D721Med (cell line): Measurements from ENCODE around the gene SSTR3.
"Not testable (repeated sequence)": the region's sequence is repeated elsewhere in the genome, so short reads cannot be mapped to it uniquely, and the experiment has no call there.

Source experiments
- DNase-seq: peaks from one replicate; pipeline ENCODE4 v3.0.0; 2011; ENCODE audit warnings: low spot score; ENCODE audit not compliant: insufficient read length
- FAIRE-seq: peaks from 2 replicates; lab custom pipeline; 2011; peaks lifted over from hg19 to GRCh38; lab: Jason Lieb, UNC
- TF ChIP-seq, protein P1 (sequence below): IDR thresholded peaks from 2 replicates; pipeline ENCODE4 v1.5.1; 2012; ENCODE audit warnings: mild to moderate bottlenecking, control low read depth; ENCODE audit not compliant: insufficient read depth; ENCODE audit errors: missing control alignments

The SSTR3 gene

DNA sequence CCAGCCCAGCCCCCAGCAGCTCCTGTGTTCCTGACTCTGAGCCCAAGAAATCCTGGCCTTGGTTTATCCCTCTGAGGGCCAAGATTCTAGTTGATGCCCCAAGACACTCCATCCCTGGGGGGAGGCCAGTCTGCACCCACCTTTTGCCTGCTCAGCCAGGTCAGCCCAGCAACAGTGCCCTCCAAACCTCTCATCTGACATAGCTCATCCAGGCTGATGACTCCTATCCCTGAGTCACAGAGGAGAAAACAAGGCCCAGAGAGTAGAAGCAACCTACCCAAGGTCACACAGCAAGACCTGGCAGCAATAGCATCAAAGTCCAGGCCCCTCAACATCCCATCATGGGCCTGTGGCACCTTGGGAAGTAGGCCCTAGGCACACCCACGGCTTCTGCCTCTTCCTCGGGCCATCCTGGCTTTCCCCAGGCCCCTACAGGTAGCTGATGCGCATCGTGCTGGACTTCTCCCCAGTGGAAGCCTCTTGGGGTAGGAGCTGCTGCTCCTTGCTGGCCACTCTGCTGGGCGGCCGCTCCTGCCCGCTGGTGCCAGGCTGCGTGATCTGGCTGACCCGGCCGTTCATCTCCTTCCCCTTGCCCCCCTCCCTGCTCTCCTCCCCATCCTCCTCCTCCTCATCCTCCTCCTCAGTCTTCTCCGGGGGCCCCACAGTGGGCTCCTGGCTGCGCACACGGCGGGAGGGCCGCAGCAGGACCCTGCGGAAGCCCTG is 6.0 kb downstream of the SSTR3 start:
- DNase-seq (no peak), FAIRE-seq (no peak)
- TF ChIP-seq, protein P1, sequence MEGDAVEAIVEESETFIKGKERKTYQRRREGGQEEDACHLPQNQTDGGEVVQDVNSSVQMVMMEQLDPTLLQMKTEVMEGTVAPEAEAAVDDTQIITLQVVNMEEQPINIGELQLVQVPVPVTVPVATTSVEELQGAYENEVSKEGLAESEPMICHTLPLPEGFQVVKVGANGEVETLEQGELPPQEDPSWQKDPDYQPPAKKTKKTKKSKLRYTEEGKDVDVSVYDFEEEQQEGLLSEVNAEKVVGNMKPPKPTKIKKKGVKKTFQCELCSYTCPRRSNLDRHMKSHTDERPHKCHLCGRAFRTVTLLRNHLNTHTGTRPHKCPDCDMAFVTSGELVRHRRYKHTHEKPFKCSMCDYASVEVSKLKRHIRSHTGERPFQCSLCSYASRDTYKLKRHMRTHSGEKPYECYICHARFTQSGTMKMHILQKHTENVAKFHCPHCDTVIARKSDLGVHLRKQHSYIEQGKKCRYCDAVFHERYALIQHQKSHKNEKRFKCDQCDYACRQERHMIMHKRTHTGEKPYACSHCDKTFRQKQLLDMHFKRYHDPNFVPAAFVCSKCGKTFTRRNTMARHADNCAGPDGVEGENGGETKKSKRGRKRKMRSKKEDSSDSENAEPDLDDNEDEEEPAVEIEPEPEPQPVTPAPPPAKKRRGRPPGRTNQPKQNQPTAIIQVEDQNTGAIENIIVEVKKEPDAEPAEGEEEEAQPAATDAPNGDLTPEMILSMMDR: no peak

DNA sequence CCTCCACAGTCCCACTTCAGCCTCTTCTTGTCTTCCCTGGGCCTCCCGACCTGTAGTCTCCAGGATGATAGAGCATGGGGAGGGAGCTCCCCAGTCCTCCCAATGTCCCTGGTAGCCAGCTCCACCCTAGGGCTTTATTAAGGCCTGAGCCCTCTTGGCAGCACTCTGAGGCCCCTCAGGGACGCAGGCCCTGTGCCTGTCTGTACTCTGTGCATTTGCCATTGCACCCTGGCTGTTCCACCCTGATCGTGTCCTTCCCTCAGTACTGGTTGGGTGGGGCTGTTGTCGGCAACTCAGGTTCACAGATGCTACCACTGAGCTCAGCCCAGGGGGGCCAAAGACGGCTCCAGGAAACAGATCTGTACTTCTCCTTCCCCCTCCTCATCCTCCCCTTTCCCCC is 7.2 kb downstream of the SSTR3 start:
- TF ChIP-seq, protein P1: no peak
- FAIRE-seq (no peak), DNase-seq (no peak)

DNA sequence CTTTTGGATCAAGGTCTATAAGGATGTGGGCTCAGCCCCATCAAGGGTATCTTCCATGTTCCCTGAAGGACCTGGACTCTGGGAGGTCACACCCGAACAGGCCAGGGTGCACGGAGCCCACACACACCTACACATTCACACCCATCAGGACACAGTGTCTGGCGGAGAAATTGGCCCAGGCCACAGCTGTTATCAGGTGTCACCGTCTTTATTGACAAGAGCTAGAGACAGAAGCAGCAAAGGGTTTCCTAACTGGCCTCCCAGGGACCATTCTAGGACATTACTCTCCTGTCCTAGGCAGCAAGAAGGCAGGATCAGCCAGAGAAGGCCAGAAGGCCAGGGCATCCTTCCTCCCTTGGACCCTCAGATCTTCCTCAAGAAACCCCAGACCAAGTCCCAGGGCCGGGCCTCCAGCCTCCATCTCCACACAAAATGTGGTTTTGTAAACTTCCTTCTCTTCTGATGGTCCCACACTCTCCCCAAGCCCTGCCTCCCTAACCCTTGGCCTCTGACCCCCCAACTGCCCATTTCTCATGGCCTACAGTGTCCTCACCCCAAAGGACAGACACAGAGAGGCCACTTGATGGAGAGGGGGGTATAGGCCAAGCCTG is 8.1 kb downstream of the SSTR3 start:
- DNase-seq (no peak), FAIRE-seq (no peak)
- TF ChIP-seq, protein P1: no peak

DNA sequence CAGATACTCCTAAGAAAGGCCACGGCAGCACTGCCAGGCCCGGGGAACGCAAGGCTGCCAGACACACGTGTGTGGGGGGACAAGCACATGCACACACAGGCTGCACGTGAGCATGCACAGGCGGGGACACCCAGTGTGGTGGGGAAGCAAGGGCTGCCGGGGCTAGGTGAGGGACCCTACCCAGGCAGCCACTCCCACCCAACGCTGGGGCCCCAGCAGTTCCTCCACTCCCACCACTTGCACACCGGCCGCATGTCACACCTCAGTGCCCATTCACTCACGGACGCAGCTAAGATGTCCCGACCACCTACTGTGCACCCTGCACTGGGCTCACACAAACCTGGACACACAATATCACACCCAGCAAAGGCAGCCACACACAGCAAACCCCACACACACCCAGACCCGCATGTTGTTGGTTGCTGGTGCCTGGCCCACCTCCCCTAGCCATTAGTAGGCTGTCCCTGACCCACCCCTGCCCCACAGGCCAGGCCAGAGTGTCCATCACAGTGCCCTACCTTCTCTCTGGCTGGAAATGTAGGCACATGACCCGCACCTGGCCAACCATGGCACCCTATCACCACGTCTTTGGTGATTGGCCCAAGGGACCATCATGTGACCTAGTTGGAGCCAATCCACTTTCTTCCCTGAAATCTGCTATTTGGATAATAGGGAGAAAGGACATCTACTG is 8.8 kb downstream of the SSTR3 start:
- DNase-seq (no peak), FAIRE-seq (no peak)
- TF ChIP-seq, protein P1: no peak

DNA sequence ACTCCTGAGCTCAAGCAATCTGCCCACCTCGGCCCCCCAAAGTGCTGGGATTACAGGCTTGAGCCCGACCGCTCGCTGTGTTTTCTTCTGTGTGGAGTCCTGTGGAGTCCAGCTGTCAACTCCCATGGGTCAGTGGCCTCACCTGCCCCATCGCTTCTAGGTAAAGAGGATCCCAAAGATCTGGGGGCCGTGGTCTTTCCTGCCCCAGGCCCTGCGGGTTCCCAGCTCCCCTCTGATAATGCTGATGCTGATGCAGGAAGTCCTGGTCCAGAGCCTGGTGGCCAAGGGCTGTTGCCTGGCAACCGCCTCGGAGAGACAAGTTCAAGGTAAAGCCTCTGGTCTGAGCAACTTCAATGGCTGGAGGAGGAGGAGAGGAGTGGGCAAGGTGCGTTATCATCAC is 9.6 kb downstream of the SSTR3 start:
- no peak for FAIRE-seq
- TF ChIP-seq, protein P1: no peak
- no peak for DNase-seq

DNA sequence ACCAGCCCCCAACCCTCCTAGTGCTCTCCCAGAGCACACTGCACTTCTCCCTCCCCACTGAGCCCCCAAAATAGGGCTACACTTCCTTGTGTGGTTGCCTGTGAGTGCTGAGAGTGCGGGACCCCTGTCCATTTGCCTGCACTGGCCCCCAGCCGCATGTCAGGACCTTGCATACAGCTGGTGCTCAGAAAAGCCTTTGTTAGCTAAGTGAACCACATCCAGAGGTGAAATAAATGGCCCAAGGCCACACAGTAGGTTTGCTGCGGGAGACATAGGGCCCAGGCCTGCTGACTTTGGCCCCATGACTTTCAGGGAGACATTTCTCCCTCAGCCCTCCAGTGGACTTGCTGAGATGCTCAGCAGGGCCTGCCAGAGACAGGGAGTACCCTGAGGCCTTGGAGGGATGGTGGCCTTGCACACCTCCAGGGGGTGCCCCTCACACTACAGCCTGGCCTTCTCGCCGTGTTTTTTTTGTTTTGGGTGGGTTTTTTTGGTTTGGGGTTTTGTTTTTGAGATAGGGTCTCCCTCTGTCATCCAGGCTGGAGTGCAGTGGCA is 10.2 kb downstream of the SSTR3 start:
- TF ChIP-seq, protein P1: no peak
- DNase-seq (no peak), FAIRE-seq (no peak)

DNA sequence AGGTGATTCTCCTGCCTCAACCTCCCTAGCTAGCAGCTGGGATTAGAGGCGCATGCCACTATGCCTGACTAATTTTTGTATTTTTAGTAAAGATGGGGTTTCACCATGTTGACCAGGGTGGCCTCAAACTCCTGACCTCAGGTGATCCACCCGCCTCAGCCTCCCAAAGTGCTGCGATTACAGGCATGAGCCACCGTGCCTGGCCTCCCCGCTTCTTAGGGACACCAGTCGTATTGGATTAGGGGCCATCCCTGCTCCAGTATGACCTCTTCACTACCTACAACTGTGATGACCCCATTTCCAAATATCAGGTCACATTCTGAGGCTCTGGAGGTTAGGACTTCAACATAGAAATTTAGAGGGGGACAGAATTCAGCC is 10.8 kb downstream of the SSTR3 start:
- FAIRE-seq, DNase-seq: not testable (repeated sequence)
